Endothelial cell of umbilical vein (primary cell): ENCODE measurements around the gene C1orf198. TPM values are rescaled to one million over a fixed set of nuclear protein-coding genes. Genes with fewer than 3 reads are reported as not detected.

Experiments used
- BruUV-seq: library from RNA; stranded (reverse); fragments of 400-500 nt; replicated peaks from 2 replicates; lab custom pipeline; 2021; lab: Mats Ljungman, UMichigan
- CTCF ChIA-PET: fragments of 300-600, 350-600 bp; sonication (Branson Sonifier 250); formaldehyde crosslinking; loops from one replicate; lab custom pipeline; 2021; ENCODE audit warnings: antibody characterized with exemption, inconsistent platforms; lab: Charles Lee
- POLR2A ChIA-PET: fragments of 300-600, 350-600 bp; sonication (Branson Sonifier 250); formaldehyde crosslinking; loops from one replicate; lab custom pipeline; 2021; ENCODE audit warnings: antibody characterized with exemption, inconsistent platforms; lab: Charles Lee
- DNase-seq: peaks from one replicate; pipeline ENCODE4 v3.0.0-alpha.2; 2011; ENCODE audit warnings: low read depth, low spot score
- FAIRE-seq: peaks from 2 replicates; lab custom pipeline; 2011; peaks lifted over from hg19 to GRCh38; lab: Jason Lieb, UNC
- H2AFZ ChIP-seq: 2 replicates; pipeline ENCODE4 v1.6.0; 2012; ENCODE audit warnings: low read depth, low read length, control low read depth, inconsistent platforms
- H3K27ac ChIP-seq: 2 replicates; pipeline ENCODE4 v1.5.1; 2011; ENCODE audit warnings: low read depth, mild to moderate bottlenecking, control low read depth, low read length, moderate library complexity; ENCODE audit not compliant: insufficient read depth
- H3K27me3 ChIP-seq, 2 experiments: 2 replicates each; pipeline versions ENCODE4 v1.6.0 to v1.6.1; 2011; ENCODE audit warnings: low read length in 2 of 2, mixed read lengths in 1 of 2; ENCODE audit not compliant: control insufficient read depth in 2 of 2, insufficient read depth in 2 of 2
- H3K36me3 ChIP-seq, 2 experiments: 2 replicates in 1 of 2; 3 replicates in 1 of 2; pipeline ENCODE4 v1.5.1; 2011; ENCODE audit warnings: low read length in 2 of 2, mild to moderate bottlenecking in 1 of 2, moderate library complexity in 1 of 2; ENCODE audit not compliant: control insufficient read depth in 2 of 2, insufficient read depth in 2 of 2; ENCODE audit errors: extremely low read depth in 1 of 2
- H3K4me1 ChIP-seq: 3 replicates; pipeline ENCODE4 v1.5.1; 2011; ENCODE audit warnings: mild to moderate bottlenecking, low read length; ENCODE audit not compliant: control insufficient read depth, insufficient read depth; ENCODE audit errors: extremely low read depth
- H3K4me2 ChIP-seq: 2 replicates; pipeline ENCODE4 v1.6.1; 2011; ENCODE audit warnings: low read length, control low read depth, mixed read lengths; ENCODE audit not compliant: insufficient read depth
- H3K4me3 ChIP-seq, 3 experiments: fragments of 200-600 bp in 1 of 3; sonication (generic), shearing (Covaris generic) in 1 of 3; replicated peaks in 1 of 3; 2 replicates each; pipeline ENCODE4 v1.5.1; 2011 to 2016; ENCODE audit warnings: control low read depth in 3 of 3, low read length in 3 of 3, mild to moderate bottlenecking in 2 of 3, inconsistent platforms in 1 of 3, low read depth in 1 of 3, moderate library complexity in 1 of 3; ENCODE audit not compliant: insufficient read depth in 1 of 3
- H3K79me2 ChIP-seq: 2 replicates; pipeline ENCODE4 v1.6.0; 2012; ENCODE audit warnings: low read length, inconsistent platforms; ENCODE audit not compliant: control insufficient read depth, insufficient read depth
- H3K9ac ChIP-seq: replicated peaks from 2 replicates; pipeline ENCODE3; 2011; ENCODE audit warnings: low read length, control low read depth; ENCODE audit not compliant: insufficient read depth; ENCODE audit errors: extremely low read depth
- H3K9me1 ChIP-seq: replicated peaks from 3 replicates; pipeline ENCODE4 v1.6.0; 2011; ENCODE audit warnings: mild to moderate bottlenecking, low read length; ENCODE audit not compliant: control insufficient read depth, insufficient read depth; ENCODE audit errors: extremely low read depth
- H3K9me3 ChIP-seq: replicated peaks from 2 replicates; pipeline ENCODE4 v1.5.1; 2012; ENCODE audit warnings: low read length, inconsistent platforms; ENCODE audit not compliant: control insufficient read depth, insufficient read depth
- H4K20me1 ChIP-seq: replicated peaks from 2 replicates; pipeline ENCODE3; 2011; ENCODE audit warnings: mild to moderate bottlenecking, low read length; ENCODE audit not compliant: control insufficient read depth, insufficient read depth; ENCODE audit errors: extremely low read depth
- CTCF ChIP-seq, 2 donors: IDR thresholded peaks; 1 replicate in 1 of 2; 2 replicates in 1 of 2; pipeline ENCODE4 v1.5.1; 2011; ENCODE audit warnings: low read length in 2 of 2, mild to moderate bottlenecking in 2 of 2, moderate library complexity in 2 of 2, control low read depth in 1 of 2, inconsistent platforms in 1 of 2, low read depth in 1 of 2; ENCODE audit not compliant: insufficient read depth in 1 of 2; ENCODE audit errors: extremely low read depth in 1 of 2
- EZH2 ChIP-seq: IDR thresholded peaks from 2 replicates; pipeline ENCODE4 v1.6.1; 2012; ENCODE audit warnings: borderline replicate concordance, low read depth, mild to moderate bottlenecking, moderate library complexity, low read length, inconsistent platforms; ENCODE audit not compliant: severe bottlenecking
- FOS ChIP-seq: IDR thresholded peaks from 2 replicates; pipeline ENCODE4 v1.6.1; 2011; ENCODE audit warnings: mild to moderate bottlenecking, low read length, moderate library complexity, borderline replicate concordance; ENCODE audit not compliant: insufficient read depth
- GATA2 ChIP-seq: IDR thresholded peaks from 2 replicates; pipeline ENCODE4 v1.7.0; 2011; ENCODE audit warnings: low read depth, mild to moderate bottlenecking, moderate library complexity, mixed read lengths, low read length; ENCODE audit not compliant: insufficient read length, insufficient read depth
- JUN ChIP-seq: IDR thresholded peaks from 2 replicates; pipeline ENCODE4 v1.6.1; 2011; ENCODE audit warnings: borderline replicate concordance, low read depth; ENCODE audit not compliant: insufficient read length, insufficient read depth
- MYC ChIP-seq: IDR thresholded peaks from one replicate; pipeline ENCODE4 v1.6.1; 2011; ENCODE audit warnings: mild to moderate bottlenecking, low read depth, low read length
- POLR2A ChIP-seq: IDR thresholded peaks from 2 replicates; pipeline ENCODE4 v1.6.1; 2012; ENCODE audit warnings: low read depth, mild to moderate bottlenecking, control low read depth, low read length
- POLR2AphosphoS5 ChIP-seq: IDR thresholded peaks from 2 replicates; pipeline ENCODE4 v1.6.1; 2012; ENCODE audit warnings: low read depth, mild to moderate bottlenecking, control low read depth, low read length, moderate library complexity; ENCODE audit not compliant: insufficient read depth
- dilution Hi-C: fragments of 300-500 bp; cut with MboI; formaldehyde crosslinking; loops from one replicate; pipeline ENCODE4 v1.15.0; 2019; ENCODE audit warnings: low sequenced_read_pairs; ENCODE audit not compliant: extremely low pct_ligation_motif_present
- intact Hi-C: fragments of 100-400 bp; cut with micrococcal nuclease; formaldehyde crosslinking; loops from one replicate; pipeline ENCODE4 v1.10.0; 2022
- polyA plus RNA-seq, 4 experiments: library from polyadenylated mRNA; depleted of rRNA in 3 of 4; stranded (reverse) in 3 of 4; unstranded in 1 of 4; fragments of >200 nt; gene quantifications; 2 replicates each; pipeline versions ENCODE4 v1.2.1 to v1.2.3, GENCODE V29; 2011 to 2012; ENCODE audit warnings: missing spikeins in 1 of 4
- total RNA-seq: library from RNA; stranded (reverse); gene quantifications from 2 replicates; pipeline ENCODE4 v1.2.3, GENCODE V29; 2021

Gene C1orf198
- total and polyA plus RNA-seq, 2 donors (not counting 3 experiments of a cell fraction or from before 2014, with no cell fraction given): 21.2 to 29.2 TPM

GRCh38 chr1:230913496-230913895 lies 45.2 kb upstream of the C1orf198 start:
- TF ChIP-seq FOS: no peak
- TF ChIP-seq EZH2: no peak
- TF ChIP-seq CTCF (IDR thresholded peaks at IDR 0.05; ENCODE audit: extremely low read depth in 1 of 2, insufficient read depth in 1 of 2, low read depth in 1 of 2, low read length in 2 of 2): no peak
- TF ChIP-seq MYC: no peak
- TF ChIP-seq POLR2A: no peak
- no peak for TF ChIP-seq POLR2AphosphoS5
- no peak for TF ChIP-seq JUN
- no peak for TF ChIP-seq GATA2
- H4K20me1 ChIP-seq: no peaks in the 10 kb centered on the region
- H3K9me1 ChIP-seq: no peaks in the 10 kb centered on the region
- H3K36me3 ChIP-seq: peaks cover 2 to 15% of the 10 kb centered on the region in 2 experiments
- dilution Hi-C loops (no loop called here), intact Hi-C loops (no loop called here)
- H3K4me1 ChIP-seq: no peaks in the 10 kb centered on the region
- BruUV-seq: no TSS peak
- H3K9me3 ChIP-seq: no peaks in the 10 kb centered on the region
- DNase-seq (no peak), FAIRE-seq (no peak)
- no peaks in the 10 kb centered on the region for H3K27me3 ChIP-seq
- no peak overlapping the region for H2AFZ ChIP-seq
- H3K9ac ChIP-seq: no peak overlapping the region
- no peak overlapping the region for H3K4me3 ChIP-seq
- ChIA-PET POLR2A (no interaction called here), CTCF (interaction anchor here (1.3 kb wide), 1 partner anchor 179 kb away, joined by 8 read pairs; no protein-coding TSS in a partner anchor)
- no peak overlapping the region for H3K4me2 ChIP-seq
- H3K27ac ChIP-seq: no peak overlapping the region
- no peaks in the 10 kb centered on the region for H3K79me2 ChIP-seq
